GM12875 (cell line): ENCODE data around the gene SLC16A1.
"Not testable (repeated sequence)": the region's sequence is repeated elsewhere in the genome, so short reads cannot be mapped to it uniquely, and the experiment has no call there.

Source experiments
- H3K4me3 ChIP-seq: one replicate; pipeline ENCODE4 v1.5.1; 2011; ENCODE audit warnings: low read depth, low read length, control low read depth
- TF ChIP-seq, protein P1 (sequence below): IDR thresholded peaks from 2 replicates; pipeline ENCODE4 v1.5.1; 2011; ENCODE audit warnings: low read depth, mild to moderate bottlenecking, control low read depth, inconsistent platforms, low read length, moderate library complexity, borderline replicate concordance; ENCODE audit not compliant: insufficient read depth

Gene SLC16A1

DNA sequence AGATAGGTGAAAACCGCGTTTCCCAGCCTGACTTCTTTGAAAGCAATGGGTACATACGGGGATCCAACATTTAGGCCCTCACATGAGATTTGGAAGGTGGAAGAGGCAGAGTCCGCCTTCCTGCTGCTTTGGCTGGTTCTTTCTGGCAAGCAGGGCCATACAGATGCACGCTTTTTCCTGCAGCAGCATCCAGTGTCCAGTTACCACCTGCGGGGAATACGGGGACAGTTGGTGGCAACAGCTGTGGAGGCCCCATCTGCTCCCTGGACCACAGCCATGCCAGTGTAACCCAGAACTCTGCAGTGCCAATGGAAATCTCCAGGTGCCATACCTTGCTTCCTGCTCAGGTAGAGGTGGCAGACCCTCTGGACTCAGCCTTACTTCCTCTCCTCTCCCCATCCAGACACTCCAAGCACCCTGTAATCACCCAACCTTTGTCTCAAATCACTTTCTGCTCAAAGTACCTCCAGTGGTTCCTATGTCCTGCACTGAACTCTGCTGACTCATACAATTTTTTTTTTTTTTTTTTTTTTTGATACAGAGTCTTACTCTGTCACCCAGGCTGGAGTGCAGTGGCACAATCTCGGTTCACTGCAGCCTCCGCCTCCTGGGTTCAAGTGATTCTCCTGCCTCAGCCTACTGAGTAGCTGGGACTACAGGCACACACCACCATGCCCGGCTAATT is 68.3 kb downstream of the SLC16A1 start:
- TF ChIP-seq, protein P1, sequence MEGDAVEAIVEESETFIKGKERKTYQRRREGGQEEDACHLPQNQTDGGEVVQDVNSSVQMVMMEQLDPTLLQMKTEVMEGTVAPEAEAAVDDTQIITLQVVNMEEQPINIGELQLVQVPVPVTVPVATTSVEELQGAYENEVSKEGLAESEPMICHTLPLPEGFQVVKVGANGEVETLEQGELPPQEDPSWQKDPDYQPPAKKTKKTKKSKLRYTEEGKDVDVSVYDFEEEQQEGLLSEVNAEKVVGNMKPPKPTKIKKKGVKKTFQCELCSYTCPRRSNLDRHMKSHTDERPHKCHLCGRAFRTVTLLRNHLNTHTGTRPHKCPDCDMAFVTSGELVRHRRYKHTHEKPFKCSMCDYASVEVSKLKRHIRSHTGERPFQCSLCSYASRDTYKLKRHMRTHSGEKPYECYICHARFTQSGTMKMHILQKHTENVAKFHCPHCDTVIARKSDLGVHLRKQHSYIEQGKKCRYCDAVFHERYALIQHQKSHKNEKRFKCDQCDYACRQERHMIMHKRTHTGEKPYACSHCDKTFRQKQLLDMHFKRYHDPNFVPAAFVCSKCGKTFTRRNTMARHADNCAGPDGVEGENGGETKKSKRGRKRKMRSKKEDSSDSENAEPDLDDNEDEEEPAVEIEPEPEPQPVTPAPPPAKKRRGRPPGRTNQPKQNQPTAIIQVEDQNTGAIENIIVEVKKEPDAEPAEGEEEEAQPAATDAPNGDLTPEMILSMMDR, result no peak

DNA sequence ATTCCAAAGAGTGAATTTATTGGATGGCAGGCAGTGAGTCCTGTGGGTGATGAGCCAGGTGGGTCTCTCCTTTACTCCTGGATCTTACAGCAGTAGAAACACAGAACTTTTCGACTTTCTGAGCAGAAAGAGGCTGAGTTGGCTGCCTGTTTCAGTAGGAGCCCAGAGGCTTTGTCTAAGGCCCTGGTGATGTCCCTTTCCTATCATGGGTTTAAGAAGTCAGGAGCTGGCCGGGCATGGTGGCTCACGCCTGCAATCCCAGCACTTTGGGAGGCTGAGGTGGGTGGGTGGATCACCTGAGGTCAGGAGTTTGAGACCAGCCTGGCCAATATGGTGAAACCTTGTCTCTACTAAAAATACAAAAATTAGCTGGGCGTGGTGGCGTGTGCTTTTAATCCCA is 71.0 kb downstream of the SLC16A1 start:
- H3K4me3 ChIP-seq, result not testable (repeated sequence)

More for the DNA sequence above, 68.3 kb downstream of the SLC16A1 start:
- H3K4me3 ChIP-seq, result no peak overlapping the region

DNA sequence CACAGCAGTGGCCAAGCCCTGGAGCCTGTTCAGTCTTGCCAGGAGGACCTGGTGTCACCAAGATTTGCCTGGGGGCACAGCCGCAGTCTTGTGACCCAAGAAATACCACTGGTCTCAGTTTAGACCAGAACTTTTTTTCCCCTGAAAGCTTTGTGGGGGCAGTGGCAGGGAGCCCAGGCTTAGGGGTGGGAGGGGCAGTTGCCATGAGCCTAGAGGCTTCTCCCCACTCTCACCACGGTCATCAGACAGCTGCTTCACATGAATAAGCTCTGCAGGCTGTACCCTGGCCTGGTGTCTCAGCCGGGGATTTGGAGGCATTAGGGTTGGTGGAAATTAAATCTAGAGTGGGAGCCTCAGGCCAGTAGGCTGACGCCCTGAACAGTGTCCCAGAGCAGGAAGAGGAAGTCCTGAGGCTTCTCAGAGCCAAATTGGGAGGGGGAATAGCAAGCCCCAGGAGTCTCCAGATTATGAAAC is 73.7 kb downstream of the SLC16A1 start:
- H3K4me3 ChIP-seq, result no peak overlapping the region
- TF ChIP-seq, protein P1, result no peak

DNA sequence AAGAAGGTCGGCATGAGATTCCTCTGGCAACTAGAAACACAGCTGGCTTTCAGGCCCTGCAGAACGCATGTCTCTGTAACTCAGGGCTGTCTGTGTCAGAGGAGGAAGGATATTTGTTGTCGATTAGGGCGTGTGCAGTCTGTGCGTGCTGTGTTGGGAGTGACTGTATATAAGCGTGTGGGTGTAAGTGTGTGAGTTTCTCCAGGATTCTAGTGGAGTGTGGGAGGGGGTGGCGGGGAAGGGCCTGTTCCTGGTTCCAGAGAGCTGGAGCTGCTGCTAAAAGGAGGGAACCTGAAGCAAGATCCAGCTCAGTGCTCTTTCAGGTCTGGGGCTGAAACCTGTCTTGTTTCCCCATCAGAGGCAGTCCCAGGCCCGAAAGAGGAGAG is 74.3 kb downstream of the SLC16A1 start:
- no peak overlapping the region for H3K4me3 ChIP-seq
- TF ChIP-seq, protein P1, result no peak

DNA sequence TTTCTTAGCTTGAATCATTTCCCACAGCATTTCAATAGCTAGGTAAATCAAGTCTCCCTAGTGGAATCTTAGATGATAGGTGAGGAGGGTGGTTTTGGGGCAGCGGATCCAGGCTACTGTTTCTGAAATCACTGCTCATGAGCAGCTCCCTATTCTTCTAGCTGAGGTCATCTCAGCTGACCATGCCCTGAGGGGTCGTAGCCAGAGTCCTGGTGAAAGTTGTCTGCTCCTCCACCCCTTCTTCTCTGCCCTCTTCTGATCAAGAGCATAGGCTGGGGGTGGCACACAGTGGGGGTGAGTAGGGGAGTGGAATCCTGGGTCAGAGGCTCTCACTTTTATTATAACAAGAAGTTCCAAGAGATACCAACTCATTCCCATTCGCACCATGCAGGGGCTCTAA is 76.2 kb downstream of the SLC16A1 start:
- no peak overlapping the region for H3K4me3 ChIP-seq
- TF ChIP-seq, protein P1, result no peak

DNA sequence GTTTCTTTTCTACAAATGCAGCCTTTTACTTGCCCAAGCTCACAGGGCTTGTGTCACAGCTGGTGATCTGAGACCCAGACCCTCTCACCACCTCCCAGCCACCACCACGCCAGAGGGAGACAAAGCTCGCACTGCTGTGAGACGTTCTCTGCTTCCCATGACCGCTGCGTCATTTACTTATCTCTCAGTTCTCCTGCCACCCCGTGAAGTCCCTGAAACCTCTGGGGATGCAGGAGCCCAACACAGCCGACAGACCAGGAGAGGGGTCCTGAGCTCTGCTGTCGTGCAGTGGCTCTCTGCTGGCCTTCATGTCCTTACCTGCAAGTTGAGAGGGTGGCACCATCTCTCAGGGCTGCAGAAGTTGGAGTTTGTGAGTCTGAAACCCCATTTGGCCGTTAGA is 77.7 kb downstream of the SLC16A1 start:
- TF ChIP-seq, protein P1, result no peak

DNA sequence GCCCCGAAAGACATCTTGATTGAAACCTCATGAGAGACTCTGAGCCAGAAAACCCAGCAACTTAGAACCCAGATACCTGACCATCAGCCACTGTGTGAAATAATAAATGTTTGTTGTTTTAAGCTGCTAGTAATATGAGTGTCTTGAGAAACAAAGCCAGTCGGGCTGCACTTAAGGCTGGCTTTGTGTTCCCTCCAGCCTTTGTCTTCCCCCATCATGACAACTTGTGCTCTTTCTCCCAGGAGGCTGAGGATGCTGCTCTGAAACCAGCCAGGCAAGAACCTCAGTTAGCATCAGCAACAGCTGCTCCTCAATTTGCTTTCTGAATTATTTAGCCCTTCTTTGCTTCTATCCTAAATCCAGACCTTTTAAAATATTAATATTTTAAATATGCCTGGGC is 78.2 kb downstream of the SLC16A1 start:
- TF ChIP-seq, protein P1, result no peak

More for the DNA sequence above, 77.7 kb downstream of the SLC16A1 start:
- H3K4me3 ChIP-seq, result no peak overlapping the region

More for the DNA sequence above, 78.2 kb downstream of the SLC16A1 start:
- H3K4me3 ChIP-seq, result no peak overlapping the region
